ENCODE data around the gene MLYCD. TPM values are rescaled to one million over a fixed set of nuclear protein-coding genes. Genes with fewer than 3 reads are reported as not detected.
A peak's percentile ranks its signal among the peaks of the same experiment; 100 is the strongest.

MLYCD gene
- total RNA-seq, 3 donors from 2014 or later, result 9.0 to 13.9 (median 12.2) TPM

- Histone ChIP-seq H3K4me1 (ENCODE audit: low read depth) (peaks cover 4% of the 10 kb centered on the region), H3K9me3 (no peaks in the 10 kb centered on the region), H3K36me3 (ENCODE audit: low read depth) (no peaks in the 10 kb centered on the region), H3K4me3 (no peak overlapping the region)
- TF ChIP-seq CTCF (IDR thresholded peaks at IDR 0.05), result peak; percentile 94
- intact Hi-C loops (cut with DNase I, micrococcal nuclease), result no loop called here
- DNase-seq, result peak; percentile 70 to 87 (median 86)
- peak; percentile 94 for ATAC-seq
Observed at GRCh38 chr16:83926726-83927397, 27.9 kb downstream of the MLYCD start.

DNA sequence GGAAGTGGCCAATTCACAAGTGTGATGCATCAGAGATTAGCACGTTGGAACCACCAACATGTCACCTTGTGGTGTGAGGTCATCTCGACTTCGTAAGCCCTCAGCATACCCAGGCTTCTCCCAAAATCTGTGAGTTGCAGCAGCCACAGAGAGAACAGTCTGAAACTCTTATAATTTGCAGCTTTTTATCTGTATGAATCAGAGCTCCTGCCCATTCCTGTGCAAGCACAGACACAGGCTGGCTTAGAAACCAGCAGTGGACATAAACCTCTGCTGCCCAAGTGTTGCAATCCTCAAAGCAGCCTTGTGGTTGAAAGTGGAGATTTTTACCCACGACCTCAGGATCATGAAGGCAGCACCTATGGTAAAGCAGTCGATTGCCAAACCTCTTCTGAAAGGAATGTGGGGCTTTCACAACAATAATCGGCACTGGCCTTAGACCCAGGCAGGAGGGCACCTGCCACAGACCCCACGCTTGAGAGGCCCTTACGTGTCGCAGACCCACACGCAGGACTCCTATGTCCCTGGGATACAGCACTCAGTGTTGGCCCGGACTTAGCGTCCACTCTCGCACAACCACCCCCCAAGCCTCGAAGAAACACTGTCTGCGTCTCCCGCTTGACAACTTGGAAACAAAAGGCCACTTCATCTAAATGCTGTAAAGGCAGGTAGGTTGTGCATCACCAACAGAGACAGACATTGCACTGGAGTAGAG lies 29.6 kb downstream of the MLYCD start:
- no peak for TF ChIP-seq CTCF (IDR thresholded peaks at IDR 0.05)
- no peak overlapping the region for H3K4me3 ChIP-seq
- intact Hi-C loops (cut with DNase I, micrococcal nuclease), result no loop called here
- no peak for ATAC-seq
- DNase-seq, result peak in 1 of 3 donors; percentile 33
- peaks cover 4% of the 10 kb centered on the region for H3K4me1 ChIP-seq (ENCODE audit: low read depth)
- no peaks in the 10 kb centered on the region for H3K36me3 ChIP-seq (ENCODE audit: low read depth)
- H3K9me3 ChIP-seq, result no peaks in the 10 kb centered on the region

GRCh38 chr16:83929811-83930555 lies 31.1 kb downstream of the MLYCD start:
- Histone ChIP-seq H3K9me3 (no peaks in the 10 kb centered on the region), H3K4me3 (no peak overlapping the region), H3K36me3 (ENCODE audit: low read depth) (no peaks in the 10 kb centered on the region), H3K4me1 (ENCODE audit: low read depth) (peaks cover 4% of the 10 kb centered on the region)
- intact Hi-C loops (cut with DNase I, micrococcal nuclease), result no loop called here
- no peak for ATAC-seq
- DNase-seq, result peak in 1 of 3 donors; percentile 25
- no peak for TF ChIP-seq CTCF (IDR thresholded peaks at IDR 0.05)

- TF ChIP-seq CTCF (IDR thresholded peaks at IDR 0.05), result no peak
- ATAC-seq (no peak), DNase-seq (peak in 1 of 3 donors; percentile 39)
Observed at GRCh38 chr16:83930730-83931500, 32.0 kb downstream of the MLYCD start.

GRCh38 chr16:83931556-83931955 lies 32.6 kb downstream of the MLYCD start:
- peak in 1 of 3 donors; percentile 23 for DNase-seq
- Histone ChIP-seq H3K4me3 (no peak overlapping the region), H3K36me3 (ENCODE audit: low read depth) (no peaks in the 10 kb centered on the region), H3K9me3 (no peaks in the 10 kb centered on the region), H3K4me1 (ENCODE audit: low read depth) (peaks cover 4% of the 10 kb centered on the region)
- no peak for TF ChIP-seq CTCF (IDR thresholded peaks at IDR 0.05)
- no peak for ATAC-seq
- intact Hi-C loops (cut with DNase I, micrococcal nuclease), result no loop called here

More at GRCh38 chr16:83930730-83931500, 32.0 kb downstream of the MLYCD start:
- H3K4me3 ChIP-seq, result no peak overlapping the region
- no peaks in the 10 kb centered on the region for H3K9me3 ChIP-seq
- peaks cover 4% of the 10 kb centered on the region for H3K4me1 ChIP-seq (ENCODE audit: low read depth)
- intact Hi-C loops (cut with DNase I, micrococcal nuclease), result no loop called here
- no peaks in the 10 kb centered on the region for H3K36me3 ChIP-seq (ENCODE audit: low read depth)

Measured in mucosa of descending colon (tissue), 3 donors.